Neural cell (in vitro differentiated cells): Measurements from ENCODE around the gene ADIPOQ.
"Not testable (repeated sequence)": the region's sequence is repeated elsewhere in the genome, so short reads cannot be mapped to it uniquely, and the experiment has no call there.

Experiments
- CTCF ChIP-seq: fragments of 450-650 bp; IDR thresholded peaks from 2 replicates; pipeline ENCODE4 v1.5.1; 2014; ENCODE audit warnings: antibody characterized with exemption, mild to moderate bottlenecking, moderate library complexity; ENCODE audit not compliant: poor library complexity, severe bottlenecking
- EZH2 ChIP-seq: fragments of 200-600, 300-800 bp; shearing (Covaris generic), sonication (generic); IDR thresholded peaks from 2 replicates; pipeline ENCODE4 v1.6.1; 2014; ENCODE audit warnings: antibody characterized with exemption, low read length, borderline replicate concordance, mild to moderate bottlenecking; ENCODE audit not compliant: insufficient read depth, poor library complexity, severe bottlenecking
- TF ChIP-seq, protein P1 (sequence below): IDR thresholded peaks from 2 replicates; pipeline ENCODE4 v1.6.1; 2012; ENCODE audit warnings: borderline replicate concordance

DNA sequence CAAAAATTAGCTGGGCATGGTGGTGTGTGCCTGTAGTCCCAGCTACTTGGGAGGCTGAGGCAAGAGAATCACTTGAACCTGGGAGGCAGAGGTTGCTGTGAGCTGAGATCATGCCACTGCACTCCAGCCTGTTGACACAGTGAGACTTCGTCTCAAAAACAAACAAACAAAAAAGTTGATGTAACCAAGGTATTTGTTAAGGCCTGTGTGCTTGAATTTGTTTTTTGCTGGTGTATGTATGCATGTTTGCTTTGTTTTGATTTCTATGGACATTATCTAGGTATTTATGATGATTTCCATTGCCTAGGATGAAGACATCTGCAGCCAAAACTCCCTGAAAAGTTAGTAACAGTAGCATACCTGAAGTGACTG lies 20.1 kb upstream of the ADIPOQ start:
- TF ChIP-seq CTCF, EZH2: not testable (repeated sequence)
- TF ChIP-seq, protein P1, sequence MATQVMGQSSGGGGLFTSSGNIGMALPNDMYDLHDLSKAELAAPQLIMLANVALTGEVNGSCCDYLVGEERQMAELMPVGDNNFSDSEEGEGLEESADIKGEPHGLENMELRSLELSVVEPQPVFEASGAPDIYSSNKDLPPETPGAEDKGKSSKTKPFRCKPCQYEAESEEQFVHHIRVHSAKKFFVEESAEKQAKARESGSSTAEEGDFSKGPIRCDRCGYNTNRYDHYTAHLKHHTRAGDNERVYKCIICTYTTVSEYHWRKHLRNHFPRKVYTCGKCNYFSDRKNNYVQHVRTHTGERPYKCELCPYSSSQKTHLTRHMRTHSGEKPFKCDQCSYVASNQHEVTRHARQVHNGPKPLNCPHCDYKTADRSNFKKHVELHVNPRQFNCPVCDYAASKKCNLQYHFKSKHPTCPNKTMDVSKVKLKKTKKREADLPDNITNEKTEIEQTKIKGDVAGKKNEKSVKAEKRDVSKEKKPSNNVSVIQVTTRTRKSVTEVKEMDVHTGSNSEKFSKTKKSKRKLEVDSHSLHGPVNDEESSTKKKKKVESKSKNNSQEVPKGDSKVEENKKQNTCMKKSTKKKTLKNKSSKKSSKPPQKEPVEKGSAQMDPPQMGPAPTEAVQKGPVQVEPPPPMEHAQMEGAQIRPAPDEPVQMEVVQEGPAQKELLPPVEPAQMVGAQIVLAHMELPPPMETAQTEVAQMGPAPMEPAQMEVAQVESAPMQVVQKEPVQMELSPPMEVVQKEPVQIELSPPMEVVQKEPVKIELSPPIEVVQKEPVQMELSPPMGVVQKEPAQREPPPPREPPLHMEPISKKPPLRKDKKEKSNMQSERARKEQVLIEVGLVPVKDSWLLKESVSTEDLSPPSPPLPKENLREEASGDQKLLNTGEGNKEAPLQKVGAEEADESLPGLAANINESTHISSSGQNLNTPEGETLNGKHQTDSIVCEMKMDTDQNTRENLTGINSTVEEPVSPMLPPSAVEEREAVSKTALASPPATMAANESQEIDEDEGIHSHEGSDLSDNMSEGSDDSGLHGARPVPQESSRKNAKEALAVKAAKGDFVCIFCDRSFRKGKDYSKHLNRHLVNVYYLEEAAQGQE, result not testable (repeated sequence)
